Upper lobe of left lung (tissue), 4 donors: ENCODE data around the gene CENPP.

ENCODE experiments used
- CTCF ChIP-seq, 6 experiments: fragments of 450-650 bp in 4 of 6; fragments of 200-600 bp in 2 of 6; sonication (generic) in 2 of 6; IDR thresholded peaks; one replicate each; pipeline ENCODE4 v1.5.1; 2016 to 2019; ENCODE audit warnings: antibody characterized with exemption in 6 of 6
- EP300 ChIP-seq, 4 donors: sonication (generic); formaldehyde crosslinking; IDR thresholded peaks; one replicate each; pipeline ENCODE4 v1.5.1; 2017; ENCODE audit warnings: antibody characterized with exemption in 4 of 4, control low read depth in 2 of 4
- POLR2A ChIP-seq, 4 donors: fragments of 450-650 bp; IDR thresholded peaks; one replicate each; pipeline ENCODE4 v1.5.1; 2016 to 2017; ENCODE audit warnings: antibody characterized with exemption in 4 of 4, mild to moderate bottlenecking in 2 of 4
- POLR2AphosphoS5 ChIP-seq, 2 donors: sonication (generic); formaldehyde crosslinking; IDR thresholded peaks; one replicate each; pipeline ENCODE4 v1.5.1; 2017; ENCODE audit warnings: antibody characterized with exemption in 2 of 2

- TF ChIP-seq POLR2AphosphoS5 (IDR thresholded peaks at IDR 0.05) (no peak), CTCF (IDR thresholded peaks at IDR 0.05) (no peak), POLR2A (IDR thresholded peaks at IDR 0.05) (no peak), EP300 (IDR thresholded peaks at IDR 0.05) (no peak)
These were observed 208.9 kb downstream of the CENPP start for GRCh38 chr9:92534674-92535073.
